PC-3 (cell line): ENCODE measurements around the gene EIF3D. TPM values are rescaled to one million over a fixed set of nuclear protein-coding genes. Genes with fewer than 3 reads are reported as not detected.

Source experiments
- ATAC-seq: fragments of 200-7000 bp; cut with Tn5 transposase; 2 replicates; pipeline ENCODE4 v1.9.1; 2020; ENCODE audit warnings: mild to moderate bottlenecking, moderate library complexity
- Bru-seq: library from RNA; stranded (reverse); fragments of 400-500 nt; gene quantifications from one replicate; lab custom pipeline; 2021; lab: Mats Ljungman, UMichigan
- BruChase-seq, 2 experiments: library from RNA; stranded (reverse); fragments of 400-500 nt; gene quantifications; one replicate each; lab custom pipeline; 2021; lab: Mats Ljungman, UMichigan
- BruUV-seq: library from RNA; stranded (reverse); fragments of 400-500 nt; replicated peaks from 2 replicates; lab custom pipeline; 2021; lab: Mats Ljungman, UMichigan
- CTCF ChIA-PET: fragments of 300-600 bp; sonication (Branson Sonifier 250); formaldehyde crosslinking; loops from one replicate; lab custom pipeline; 2022; ENCODE audit warnings: antibody characterized with exemption; lab: Charles Lee
- POLR2A ChIA-PET: fragments of 300-600 bp; sonication (Branson Sonifier 250); formaldehyde crosslinking; loops from one replicate; lab custom pipeline; 2022; ENCODE audit warnings: antibody characterized with exemption; ENCODE audit not compliant: unreplicated experiment; lab: Charles Lee
- DNase-seq: peaks from one replicate; pipeline ENCODE4 v3.0.0-alpha.2; 2015
- H2AFZ ChIP-seq: fragments of 300-600 bp; sonication (generic); 2 replicates; pipeline ENCODE4 v1.6.0; 2016; ENCODE audit warnings: antibody characterized with exemption, low read length
- H3F3A ChIP-seq: fragments of 300-600 bp; sonication (generic); one replicate; pipeline ENCODE4 v1.6.0; 2017; ENCODE audit warnings: antibody characterized with exemption, low read length, control low read depth, mild to moderate bottlenecking; ENCODE audit not compliant: unreplicated experiment
- H3K27ac ChIP-seq: fragments of 300-600 bp; sonication (generic); 2 replicates; pipeline ENCODE4 v1.5.1; 2016; ENCODE audit warnings: mild to moderate bottlenecking, low read length
- H3K27me3 ChIP-seq: fragments of 300-600 bp; sonication (generic); 2 replicates; pipeline ENCODE4 v1.6.1; 2016; ENCODE audit warnings: low read length, mixed read lengths
- H3K36me3 ChIP-seq: fragments of 300-600 bp; sonication (generic); 2 replicates; pipeline ENCODE4 v1.6.1; 2016; ENCODE audit warnings: low read depth, mixed run types, low read length, mixed read lengths
- H3K4me1 ChIP-seq: fragments of 300-600 bp; sonication (generic); 2 replicates; pipeline ENCODE4 v1.5.1; 2016; ENCODE audit warnings: low read length; ENCODE audit not compliant: insufficient read depth
- H3K4me2 ChIP-seq: fragments of 300-600 bp; sonication (generic); 2 replicates; pipeline ENCODE4 v1.6.0; 2016; ENCODE audit warnings: low read length
- H3K4me3 ChIP-seq: fragments of 300-600 bp; sonication (generic); 2 replicates; pipeline ENCODE4 v1.5.1; 2016; ENCODE audit warnings: mild to moderate bottlenecking, low read length, mixed read lengths
- H3K79me2 ChIP-seq: fragments of 300-600 bp; sonication (generic); 2 replicates; pipeline ENCODE4 v1.6.1; 2017; ENCODE audit warnings: low read length, mixed read lengths
- H3K9ac ChIP-seq: fragments of 300-600 bp; sonication (generic); 2 replicates; pipeline ENCODE4 v1.6.0; 2016; ENCODE audit warnings: mild to moderate bottlenecking, low read length
- H3K9me2 ChIP-seq: fragments of 300-600 bp; sonication (generic); replicated peaks from 2 replicates; pipeline ENCODE4 v1.6.1; 2016; ENCODE audit warnings: mixed run types, low read length, mixed read lengths
- H3K9me3 ChIP-seq: fragments of 300-600 bp; sonication (generic); 2 replicates; pipeline ENCODE4 v1.6.1; 2016; ENCODE audit warnings: low read length, mixed read lengths
- H4K20me1 ChIP-seq: fragments of 300-600 bp; sonication (generic); 2 replicates; pipeline ENCODE4 v1.6.1; 2016; ENCODE audit warnings: low read length, mixed read lengths
- EZH2 ChIP-seq: fragments of 300-600 bp; sonication (generic); IDR thresholded peaks from one replicate; pipeline ENCODE4 v1.6.1; 2017; ENCODE audit warnings: antibody characterized with exemption, mild to moderate bottlenecking, low read length; ENCODE audit not compliant: unreplicated experiment
- EZH2phosphoT487 ChIP-seq: fragments of 300-600 bp; sonication (generic); IDR thresholded peaks from 2 replicates; pipeline ENCODE4 v1.6.1; 2018; ENCODE audit warnings: mild to moderate bottlenecking, antibody characterized with exemption, low read length, borderline replicate concordance
- intact Hi-C: fragments of 100-400 bp; cut with micrococcal nuclease; formaldehyde crosslinking; loops from 2 replicates; pipeline ENCODE4 v1.9.0; 2023
- long read RNA-seq: library from polyadenylated mRNA; unstranded; transcript quantifications from one replicate; pipeline ENCODE4 v2.0.0, GENCODE V29; 2021; ENCODE audit not compliant: unreplicated experiment
- total RNA-seq: library from RNA; depleted of rRNA; stranded (reverse); fragments of >200 nt; gene quantifications from 2 replicates; pipeline ENCODE4 v1.2.3, GENCODE V29; 2014; rRNA removed
- TF ChIP-seq, protein P1 (sequence below): fragments of 300-600 bp; sonication (generic); conservative IDR thresholded peaks from 2 replicates; pipeline ENCODE4 v1.5.1; 2017; ENCODE audit warnings: antibody characterized with exemption, low read depth, mild to moderate bottlenecking, low read length

Gene EIF3D, protein sequence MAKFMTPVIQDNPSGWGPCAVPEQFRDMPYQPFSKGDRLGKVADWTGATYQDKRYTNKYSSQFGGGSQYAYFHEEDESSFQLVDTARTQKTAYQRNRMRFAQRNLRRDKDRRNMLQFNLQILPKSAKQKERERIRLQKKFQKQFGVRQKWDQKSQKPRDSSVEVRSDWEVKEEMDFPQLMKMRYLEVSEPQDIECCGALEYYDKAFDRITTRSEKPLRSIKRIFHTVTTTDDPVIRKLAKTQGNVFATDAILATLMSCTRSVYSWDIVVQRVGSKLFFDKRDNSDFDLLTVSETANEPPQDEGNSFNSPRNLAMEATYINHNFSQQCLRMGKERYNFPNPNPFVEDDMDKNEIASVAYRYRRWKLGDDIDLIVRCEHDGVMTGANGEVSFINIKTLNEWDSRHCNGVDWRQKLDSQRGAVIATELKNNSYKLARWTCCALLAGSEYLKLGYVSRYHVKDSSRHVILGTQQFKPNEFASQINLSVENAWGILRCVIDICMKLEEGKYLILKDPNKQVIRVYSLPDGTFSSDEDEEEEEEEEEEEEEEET
- 210 and 247 TPM in 2 replicates for total RNA-seq
- percentile 93 among the genes with signal in this experiment for Bru-seq, nascent RNA
- percentile 95 among the genes with signal in this experiment for BruChase-seq, experiment 1, labeled RNA remaining after a 6-hour chase
- BruChase-seq, experiment 2, labeled RNA remaining after a 2-hour chase: percentile 94 among the genes with signal in this experiment
- long read RNA-seq, transcript EIF3D-201 (15 exons, 2,155 nt): major isoform, 262 of 344 reads
- long read RNA-seq, partial matches to known transcripts: 21 of 344 reads
- long read RNA-seq, other reads (novel, unspliced or antisense): 57 of 344 reads

DNA sequence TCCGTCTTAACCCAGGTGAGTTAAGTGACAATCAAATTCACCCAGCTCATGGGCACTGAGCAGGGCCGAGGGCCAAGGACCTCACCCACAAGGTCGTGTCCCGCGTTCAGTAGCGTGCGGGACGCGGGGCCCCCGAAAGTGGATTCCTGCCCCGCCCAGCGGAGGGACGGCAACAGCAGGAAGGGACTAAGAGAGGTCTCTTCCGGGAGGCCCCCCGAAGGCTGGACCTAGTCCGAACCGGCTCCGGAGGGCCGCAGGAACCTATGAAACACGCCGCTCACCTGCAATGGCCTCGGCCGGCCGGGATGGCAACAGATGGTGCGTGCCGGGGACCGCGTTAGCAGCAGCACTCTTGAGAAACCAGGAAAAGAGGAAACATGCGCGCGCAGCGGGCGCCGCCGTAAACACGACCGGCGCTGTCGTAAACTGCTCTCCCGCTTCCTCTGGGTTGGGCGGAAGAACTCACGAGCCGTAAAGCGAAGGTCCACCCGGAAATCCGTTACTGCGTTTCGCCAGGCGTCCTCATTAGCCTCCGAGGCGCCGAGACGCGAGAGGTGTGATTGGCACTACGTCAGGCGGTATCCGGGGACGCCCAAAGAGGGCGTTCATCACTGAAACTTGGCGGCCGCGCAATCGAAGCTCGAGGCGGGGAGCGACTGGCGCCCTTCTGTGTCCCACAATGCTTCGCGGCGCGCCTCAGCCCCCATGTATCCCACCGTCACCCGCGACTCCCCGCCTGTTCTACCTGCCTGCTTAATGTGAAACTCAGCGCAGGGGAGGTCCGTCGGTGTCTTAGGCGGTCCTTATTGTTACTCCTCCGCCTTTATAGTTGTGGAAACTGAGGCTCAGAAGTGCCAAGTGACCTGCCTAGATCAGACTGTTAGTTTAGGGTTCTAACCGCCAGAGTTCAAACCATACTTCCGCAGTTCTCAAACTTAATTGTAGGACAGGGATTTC, at the start of gene EIF3D:
EIF3D (minus strand) TSS at position 372 of the 957 bp plus-strand sequence. CDS start 3,045 bp downstream, outside the sequence.
- peaks cover 20% of the 10 kb centered on the region for H4K20me1 ChIP-seq
- H3K79me2 ChIP-seq: peaks cover 39% of the 10 kb centered on the region
- no peaks in the 10 kb centered on the region for H3K9me2 ChIP-seq
- DNase-seq (peak; percentile 98), ATAC-seq (peak; percentile 91)
- no peaks in the 10 kb centered on the region for H3F3A ChIP-seq
- H3K9me3 ChIP-seq: no peaks in the 10 kb centered on the region
- CTCF ChIA-PET: no interaction called here
- intact Hi-C loops: loop anchor here (1.0 kb wide), 1 partner anchor 13 kb away; no protein-coding TSS in a partner anchor
- POLR2A ChIA-PET: interaction anchor here (1.0 kb wide), 2 partner anchors 12 to 247 kb away, joined by 3 to 4 read pairs; partner anchors contain the start of gene IFT27
- peaks cover 15% of the 10 kb centered on the region for H3K4me1 ChIP-seq
- TF ChIP-seq, protein P1, sequence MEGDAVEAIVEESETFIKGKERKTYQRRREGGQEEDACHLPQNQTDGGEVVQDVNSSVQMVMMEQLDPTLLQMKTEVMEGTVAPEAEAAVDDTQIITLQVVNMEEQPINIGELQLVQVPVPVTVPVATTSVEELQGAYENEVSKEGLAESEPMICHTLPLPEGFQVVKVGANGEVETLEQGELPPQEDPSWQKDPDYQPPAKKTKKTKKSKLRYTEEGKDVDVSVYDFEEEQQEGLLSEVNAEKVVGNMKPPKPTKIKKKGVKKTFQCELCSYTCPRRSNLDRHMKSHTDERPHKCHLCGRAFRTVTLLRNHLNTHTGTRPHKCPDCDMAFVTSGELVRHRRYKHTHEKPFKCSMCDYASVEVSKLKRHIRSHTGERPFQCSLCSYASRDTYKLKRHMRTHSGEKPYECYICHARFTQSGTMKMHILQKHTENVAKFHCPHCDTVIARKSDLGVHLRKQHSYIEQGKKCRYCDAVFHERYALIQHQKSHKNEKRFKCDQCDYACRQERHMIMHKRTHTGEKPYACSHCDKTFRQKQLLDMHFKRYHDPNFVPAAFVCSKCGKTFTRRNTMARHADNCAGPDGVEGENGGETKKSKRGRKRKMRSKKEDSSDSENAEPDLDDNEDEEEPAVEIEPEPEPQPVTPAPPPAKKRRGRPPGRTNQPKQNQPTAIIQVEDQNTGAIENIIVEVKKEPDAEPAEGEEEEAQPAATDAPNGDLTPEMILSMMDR: no peak
- peaks cover 26% of the 10 kb centered on the region for H3K36me3 ChIP-seq
- peak within 1 kb of the TSS; percentile 88 for H3K4me3 ChIP-seq
- H3K4me2 ChIP-seq: peak within 1 kb of the TSS; percentile 99
- H2AFZ ChIP-seq: peak within 1 kb of the TSS; percentile 98
- H3K27me3 ChIP-seq: no peaks in the 10 kb centered on the region
- H3K9ac ChIP-seq: peak within 1 kb of the TSS; percentile 97
- BruUV-seq: no TSS peak
- H3K27ac ChIP-seq: peak within 1 kb of the TSS; percentile 86

DNA sequence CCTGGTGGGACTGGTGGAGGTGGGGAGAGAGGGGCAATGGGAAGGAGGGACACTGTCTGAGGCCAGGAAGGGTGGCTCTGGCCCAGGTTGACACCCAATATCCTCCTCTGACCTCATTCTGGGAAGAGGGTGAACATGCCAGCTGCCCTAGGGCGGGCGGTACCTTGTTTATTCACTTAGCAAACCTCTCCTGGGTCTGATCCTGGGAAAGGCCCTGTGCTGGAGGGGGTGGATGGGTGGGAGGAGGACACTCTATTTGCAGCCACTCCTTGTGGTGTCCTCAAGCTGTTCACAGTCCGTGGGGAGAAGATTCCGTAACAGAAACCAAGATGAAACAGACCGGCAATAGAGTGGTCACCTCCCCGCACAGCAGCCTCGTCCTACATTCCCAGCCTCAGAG, 49.7 kb upstream of the EIF3D start:
- TF ChIP-seq EZH2phosphoT487 (no peak), EZH2 (no peak)
- TF ChIP-seq, protein P1: no peak

More for the DNA sequence above, 49.7 kb upstream of the EIF3D start:
- intact Hi-C loops: no loop called here
- no peaks in the 10 kb centered on the region for H3F3A ChIP-seq
- H2AFZ ChIP-seq: no peak overlapping the region
- ATAC-seq (0 out of 2 replicates have a peak, but pooled peaks have one; percentile 23), DNase-seq (peak; percentile 7)
- CTCF ChIA-PET: no interaction called here
- H3K9ac ChIP-seq: no peak overlapping the region
- peaks cover 6% of the 10 kb centered on the region for H3K4me1 ChIP-seq
- no peak overlapping the region for H3K27ac ChIP-seq
- H4K20me1 ChIP-seq: no peaks in the 10 kb centered on the region
- no peaks in the 10 kb centered on the region for H3K9me3 ChIP-seq
- no peaks in the 10 kb centered on the region for H3K9me2 ChIP-seq
- H3K27me3 ChIP-seq: no peaks in the 10 kb centered on the region
- POLR2A ChIA-PET: no interaction called here
- no peak overlapping the region for H3K4me3 ChIP-seq
- no TSS peak for BruUV-seq
- H3K4me2 ChIP-seq: no peak overlapping the region
- H3K79me2 ChIP-seq: no peaks in the 10 kb centered on the region
- no peaks in the 10 kb centered on the region for H3K36me3 ChIP-seq
